ENCODE measurements around the gene SMARCD2.

SMARCD2 gene

DNA sequence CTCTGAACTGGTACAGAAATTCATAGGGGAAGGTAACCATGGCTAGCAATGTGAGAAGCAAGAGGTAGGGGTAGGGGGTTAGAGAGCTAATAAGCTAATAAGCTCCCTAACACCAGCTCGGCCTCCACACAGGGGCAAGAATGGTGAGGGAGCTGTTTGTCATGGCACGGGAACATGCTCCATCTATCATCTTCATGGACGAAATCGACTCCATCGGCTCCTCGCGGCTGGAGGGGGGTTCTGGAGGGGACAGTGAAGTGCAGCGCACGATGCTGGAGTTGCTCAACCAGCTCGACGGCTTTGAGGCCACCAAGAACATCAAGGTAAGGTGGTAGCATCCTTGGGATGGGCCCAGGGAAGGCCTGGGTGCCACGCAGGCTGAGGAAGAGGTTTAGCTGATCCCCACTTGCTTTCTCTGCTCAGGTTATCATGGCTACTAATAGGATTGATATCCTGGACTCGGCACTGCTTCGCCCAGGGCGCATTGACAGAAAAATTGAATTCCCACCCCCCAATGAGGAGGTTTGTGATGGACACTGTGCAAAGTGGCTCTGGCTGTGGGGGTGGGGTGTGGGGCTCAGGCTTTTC is 11.5 kb downstream of the SMARCD2 start:
- H3K27me3 ChIP-seq (ENCODE audit: control insufficient read depth in 1 of 2, insufficient read depth in 2 of 2, low read length in 2 of 2) = no peaks in the 10 kb centered on the region
- H3K9me3 ChIP-seq (ENCODE audit: control insufficient read depth in 2 of 2, low read length in 2 of 2) = no peaks in the 10 kb centered on the region
- H3K27ac ChIP-seq (ENCODE audit: low read length) = no peak overlapping the region
- H3K4me3 ChIP-seq (ENCODE audit: low read length in 2 of 2) = no peak overlapping the region
- peaks cover 56 to 67% of the 10 kb centered on the region in 2 donors for H3K36me3 ChIP-seq (ENCODE audit: control insufficient read depth in 2 of 2, insufficient read depth in 2 of 2, low read length in 2 of 2)
- peaks cover 28% of the 10 kb centered on the region for H3K4me1 ChIP-seq (ENCODE audit: control insufficient read depth, insufficient read depth, low read length)
- no peak overlapping the region for H3K9ac ChIP-seq (ENCODE audit: low read length in 2 of 2)

DNA sequence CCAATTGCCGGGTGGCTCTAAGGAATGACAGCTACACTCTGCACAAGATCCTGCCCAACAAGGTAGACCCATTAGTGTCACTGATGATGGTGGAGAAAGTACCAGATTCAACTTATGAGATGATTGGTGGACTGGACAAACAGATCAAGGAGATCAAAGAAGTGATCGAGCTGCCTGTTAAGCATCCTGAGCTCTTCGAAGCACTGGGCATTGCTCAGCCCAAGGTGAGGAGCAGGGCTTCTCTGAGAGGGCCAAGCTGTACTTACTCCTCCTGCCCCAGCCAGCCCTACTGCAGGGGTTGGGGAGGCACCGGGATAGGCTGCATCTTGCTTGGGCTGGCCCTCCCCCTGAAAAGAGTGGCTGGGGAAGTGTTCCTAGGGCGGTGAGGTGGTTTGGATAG is 12.2 kb downstream of the SMARCD2 start:
- H3K27me3 ChIP-seq (ENCODE audit: control insufficient read depth in 1 of 2, insufficient read depth in 2 of 2, low read length in 2 of 2) = no peaks in the 10 kb centered on the region
- H3K4me1 ChIP-seq (ENCODE audit: control insufficient read depth, insufficient read depth, low read length) = peaks cover 36% of the 10 kb centered on the region
- H3K9ac ChIP-seq (ENCODE audit: low read length in 2 of 2) = no peak overlapping the region
- H3K36me3 ChIP-seq (ENCODE audit: control insufficient read depth in 2 of 2, insufficient read depth in 2 of 2, low read length in 2 of 2) = peaks cover 62 to 64% of the 10 kb centered on the region in 2 donors
- no peaks in the 10 kb centered on the region for H3K9me3 ChIP-seq (ENCODE audit: control insufficient read depth in 2 of 2, low read length in 2 of 2)
- H3K4me3 ChIP-seq (ENCODE audit: low read length in 2 of 2) = no peak overlapping the region
- peak overlapping the region; percentile 1 for H3K27ac ChIP-seq (ENCODE audit: low read length)

DNA sequence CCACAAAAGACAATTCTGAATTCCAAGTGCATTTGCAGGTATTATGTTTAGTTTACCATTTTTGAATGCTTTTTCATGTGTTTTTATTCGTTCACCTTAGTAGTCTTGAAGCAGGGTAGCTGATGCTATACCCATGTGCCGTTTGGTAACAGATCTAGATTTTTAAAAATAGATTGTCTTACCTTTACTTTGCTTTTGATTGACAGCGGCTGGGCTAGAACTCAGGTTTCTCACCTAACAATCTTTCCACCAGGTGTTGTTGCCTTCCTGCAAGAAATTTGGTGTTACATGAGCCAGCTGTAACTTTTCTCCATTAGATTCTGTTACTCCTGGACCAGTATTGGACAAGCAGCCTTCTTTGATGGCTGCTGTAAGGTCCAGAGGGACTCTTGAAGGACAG is 13.5 kb downstream of the SMARCD2 start:
- no peak overlapping the region for H3K4me3 ChIP-seq (ENCODE audit: low read length in 2 of 2)
- peaks cover 65 to 66% of the 10 kb centered on the region in 2 donors for H3K36me3 ChIP-seq (ENCODE audit: control insufficient read depth in 2 of 2, insufficient read depth in 2 of 2, low read length in 2 of 2)
- no peak overlapping the region for H3K9ac ChIP-seq (ENCODE audit: low read length in 2 of 2)
- peak overlapping the region; percentile 87 for H3K27ac ChIP-seq (ENCODE audit: low read length)
- peaks cover 30% of the 10 kb centered on the region for H3K4me1 ChIP-seq (ENCODE audit: control insufficient read depth, insufficient read depth, low read length)
- no peaks in the 10 kb centered on the region for H3K27me3 ChIP-seq (ENCODE audit: control insufficient read depth in 1 of 2, insufficient read depth in 2 of 2, low read length in 2 of 2)
- no peaks in the 10 kb centered on the region for H3K9me3 ChIP-seq (ENCODE audit: control insufficient read depth in 2 of 2, low read length in 2 of 2)

DNA sequence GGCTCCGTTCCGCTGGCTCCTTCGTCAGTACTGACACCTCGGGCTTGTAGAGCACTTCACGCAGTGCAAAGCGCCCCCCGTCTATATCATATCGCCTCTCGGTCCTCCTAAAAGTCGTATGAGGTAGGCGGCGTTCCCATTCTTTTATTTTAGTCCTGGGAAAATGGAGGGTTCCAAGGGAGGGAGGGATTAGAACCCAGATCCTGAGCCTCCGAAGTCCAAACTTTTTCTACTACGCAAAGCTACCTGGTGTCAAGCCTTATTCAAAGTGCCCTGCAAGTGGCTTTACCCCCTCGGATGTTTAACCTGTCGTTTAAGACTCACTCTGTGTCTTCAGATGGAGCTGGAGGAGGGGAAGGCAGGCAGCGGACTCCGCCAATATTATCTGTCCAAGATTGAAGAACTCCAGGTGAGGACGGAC is 14.7 kb downstream of the SMARCD2 start:
- Histone ChIP-seq H3K4me3 (ENCODE audit: low read length in 2 of 2) (peak overlapping the region; percentile 85 to 96), H3K27me3 (ENCODE audit: control insufficient read depth in 1 of 2, insufficient read depth in 2 of 2, low read length in 2 of 2) (no peaks in the 10 kb centered on the region), H3K9ac (ENCODE audit: low read length in 2 of 2) (peak overlapping the region; percentile 82 to 86), H3K27ac (ENCODE audit: low read length) (peak overlapping the region; percentile 87), H3K4me1 (ENCODE audit: control insufficient read depth, insufficient read depth, low read length) (peaks cover 30% of the 10 kb centered on the region), H3K9me3 (ENCODE audit: control insufficient read depth in 2 of 2, low read length in 2 of 2) (no peaks in the 10 kb centered on the region), H3K36me3 (ENCODE audit: control insufficient read depth in 2 of 2, insufficient read depth in 2 of 2, low read length in 2 of 2) (peaks cover 63 to 64% of the 10 kb centered on the region in 2 donors)

DNA sequence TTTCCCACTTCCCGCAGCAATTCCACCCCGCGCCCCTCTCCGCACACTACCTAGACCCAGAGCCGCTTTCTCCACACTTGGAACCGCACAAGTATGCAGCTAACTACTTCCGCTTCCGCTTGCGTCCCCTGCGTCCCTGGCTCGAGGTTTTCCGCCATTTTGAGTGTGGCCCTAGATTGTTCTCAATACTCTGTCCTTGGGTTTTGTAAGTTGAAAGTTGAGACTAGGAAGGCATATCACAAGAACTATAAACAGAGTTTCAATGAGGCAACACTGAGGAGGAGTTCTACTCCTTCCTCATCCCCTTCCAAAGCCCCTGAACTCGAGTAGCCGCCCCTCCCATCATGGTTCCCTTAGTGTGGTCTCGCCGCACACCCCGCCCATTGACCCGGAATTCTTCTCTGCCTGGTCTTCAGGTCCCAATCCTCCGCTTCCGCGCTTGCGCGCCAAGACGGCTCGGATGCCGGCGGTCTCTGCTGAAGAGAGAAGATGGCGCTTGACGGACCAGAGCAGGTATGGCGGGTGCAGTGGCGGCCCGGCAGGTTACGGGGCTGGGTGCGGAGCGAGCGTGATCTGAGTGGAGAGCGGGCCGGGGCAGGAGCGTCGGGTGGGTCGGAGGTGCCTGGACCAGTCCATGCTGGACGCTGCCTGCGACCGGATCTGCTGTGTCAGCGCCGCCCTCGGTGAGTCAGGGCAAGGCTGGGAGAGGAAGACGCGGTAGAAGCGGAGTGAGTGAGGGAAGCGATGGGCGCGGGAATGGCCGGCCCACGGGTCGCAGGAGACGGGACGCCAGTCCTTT is 15.3 kb downstream of the SMARCD2 start, which contains the start of the genes FTSJ3 and PSMC5:
FTSJ3 (minus strand) TSS at position 662 of the 799 bp plus-strand sequence. CDS start 761 bp downstream, outside the sequence.
PSMC5 (plus strand) TSS at position 430 of the 799 bp plus-strand sequence; CDS start at position 490, 60 bp downstream.
- H3K4me1 ChIP-seq (ENCODE audit: control insufficient read depth, insufficient read depth, low read length) = peaks cover 30% of the 10 kb centered on the region
- no peaks in the 10 kb centered on the region for H3K27me3 ChIP-seq (ENCODE audit: control insufficient read depth in 1 of 2, insufficient read depth in 2 of 2, low read length in 2 of 2)
- H3K9ac ChIP-seq (ENCODE audit: low read length in 2 of 2) = peak within 1 kb of the TSS; percentile 82 to 86
- H3K4me3 ChIP-seq (ENCODE audit: low read length in 2 of 2) = peak within 1 kb of the TSS; percentile 85 to 96
- no peaks in the 10 kb centered on the region for H3K9me3 ChIP-seq (ENCODE audit: control insufficient read depth in 2 of 2, low read length in 2 of 2)
- H3K36me3 ChIP-seq (ENCODE audit: control insufficient read depth in 2 of 2, insufficient read depth in 2 of 2, low read length in 2 of 2) = peaks cover 63 to 64% of the 10 kb centered on the region in 2 donors
- H3K27ac ChIP-seq (ENCODE audit: low read length) = peak within 1 kb of the TSS; percentile 87

DNA sequence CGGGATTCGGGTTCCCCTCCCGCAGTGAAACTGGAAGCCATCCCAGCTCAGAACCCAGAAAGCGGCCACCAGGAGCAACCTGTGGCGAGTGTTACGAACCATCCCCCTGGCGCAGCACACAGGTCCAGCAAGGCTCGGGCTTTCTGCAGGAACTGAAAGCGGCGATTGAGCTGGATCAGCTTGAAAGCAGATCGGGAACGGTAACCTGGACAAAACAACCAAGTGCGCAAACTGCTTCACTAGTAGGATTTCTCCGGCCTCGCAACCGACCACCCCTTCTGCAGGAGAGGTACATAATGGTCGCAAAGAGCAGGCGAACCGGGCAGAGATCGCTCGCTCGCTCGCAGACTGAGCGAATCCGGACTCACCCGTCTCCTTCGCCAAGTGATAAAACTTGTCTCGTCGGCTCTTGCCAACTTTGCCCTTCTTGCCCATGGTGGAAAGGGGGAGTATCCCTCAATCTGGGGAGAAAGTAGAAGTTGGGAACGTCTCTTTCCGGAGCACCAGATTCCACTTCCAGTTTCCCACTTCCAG is 15.9 kb downstream of the SMARCD2 start:
- Histone ChIP-seq H3K9ac (ENCODE audit: low read length in 2 of 2) (peak overlapping the region; percentile 82 to 86), H3K9me3 (ENCODE audit: control insufficient read depth in 2 of 2, low read length in 2 of 2) (no peaks in the 10 kb centered on the region), H3K36me3 (ENCODE audit: control insufficient read depth in 2 of 2, insufficient read depth in 2 of 2, low read length in 2 of 2) (peaks cover 63 to 64% of the 10 kb centered on the region in 2 donors), H3K4me1 (ENCODE audit: control insufficient read depth, insufficient read depth, low read length) (peaks cover 30% of the 10 kb centered on the region), H3K27me3 (ENCODE audit: control insufficient read depth in 1 of 2, insufficient read depth in 2 of 2, low read length in 2 of 2) (no peaks in the 10 kb centered on the region), H3K27ac (ENCODE audit: low read length) (peak overlapping the region; percentile 87), H3K4me3 (ENCODE audit: low read length in 2 of 2) (peak overlapping the region; percentile 85 to 96)

DNA sequence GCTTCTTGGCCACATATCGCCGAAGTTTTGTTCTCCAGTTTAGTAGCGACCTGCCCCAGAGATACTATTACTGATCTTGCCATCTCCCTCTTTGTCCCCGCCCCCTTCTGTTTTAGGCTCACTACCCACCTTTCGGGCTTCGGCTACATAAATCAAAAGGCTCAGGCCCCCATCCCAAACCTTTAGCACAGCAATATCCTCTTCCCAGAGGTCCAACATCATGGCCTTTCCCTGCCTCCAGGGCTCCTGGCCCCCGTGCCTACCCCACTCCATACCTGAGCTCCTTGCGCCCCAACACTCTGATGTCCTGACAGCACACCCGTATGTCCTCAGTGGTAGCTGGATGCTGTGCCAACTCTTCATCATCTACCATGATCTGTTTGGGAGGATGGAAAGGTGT is 18.1 kb downstream of the SMARCD2 start:
- no peak overlapping the region for H3K4me3 ChIP-seq (ENCODE audit: low read length in 2 of 2)
- H3K27me3 ChIP-seq (ENCODE audit: control insufficient read depth in 1 of 2, insufficient read depth in 2 of 2, low read length in 2 of 2) = no peaks in the 10 kb centered on the region
- H3K4me1 ChIP-seq (ENCODE audit: control insufficient read depth, insufficient read depth, low read length) = peaks cover 29% of the 10 kb centered on the region
- no peaks in the 10 kb centered on the region for H3K9me3 ChIP-seq (ENCODE audit: control insufficient read depth in 2 of 2, low read length in 2 of 2)
- peak overlapping the region; percentile 18 for H3K27ac ChIP-seq (ENCODE audit: low read length)
- no peak overlapping the region for H3K9ac ChIP-seq (ENCODE audit: low read length in 2 of 2)
- peaks cover 53 to 57% of the 10 kb centered on the region in 2 donors for H3K36me3 ChIP-seq (ENCODE audit: control insufficient read depth in 2 of 2, insufficient read depth in 2 of 2, low read length in 2 of 2)

DNA sequence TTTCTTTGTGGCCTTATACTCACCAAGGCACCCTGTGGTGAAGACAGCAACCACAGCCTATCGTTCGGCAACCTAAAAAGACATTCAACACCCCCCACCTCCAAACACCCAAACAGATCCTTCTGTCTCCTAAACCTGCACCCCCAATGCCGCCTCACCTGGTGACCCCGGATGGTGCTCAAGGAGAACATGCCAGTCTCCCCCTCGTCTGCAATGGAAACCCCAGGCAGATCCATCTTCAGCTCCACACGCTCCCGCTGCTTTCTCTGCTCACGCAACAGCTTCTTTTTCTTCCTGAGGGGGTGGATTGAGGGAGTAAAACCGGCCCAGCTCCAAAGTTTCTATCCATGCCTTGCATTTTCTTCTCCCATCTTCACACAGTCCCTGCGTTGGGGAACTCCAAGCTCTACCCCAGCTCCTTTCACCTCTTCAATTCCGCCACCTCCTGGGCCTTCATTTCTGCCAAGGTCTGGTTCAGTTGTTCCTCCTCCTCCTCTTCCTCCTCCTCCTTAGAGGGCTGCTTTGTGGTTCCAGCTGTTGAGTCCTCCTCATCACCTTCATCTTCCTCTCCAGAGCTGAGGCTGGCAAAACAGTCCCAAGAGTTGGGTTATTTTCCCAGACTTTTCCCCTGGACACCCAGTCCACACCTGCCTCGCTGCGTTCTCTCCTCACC is 18.7 kb downstream of the SMARCD2 start:
- Histone ChIP-seq H3K4me3 (ENCODE audit: low read length in 2 of 2) (no peak overlapping the region), H3K9ac (ENCODE audit: low read length in 2 of 2) (no peak overlapping the region), H3K4me1 (ENCODE audit: control insufficient read depth, insufficient read depth, low read length) (peaks cover 26% of the 10 kb centered on the region), H3K9me3 (ENCODE audit: control insufficient read depth in 2 of 2, low read length in 2 of 2) (no peaks in the 10 kb centered on the region), H3K27me3 (ENCODE audit: control insufficient read depth in 1 of 2, insufficient read depth in 2 of 2, low read length in 2 of 2) (no peaks in the 10 kb centered on the region), H3K36me3 (ENCODE audit: control insufficient read depth in 2 of 2, insufficient read depth in 2 of 2, low read length in 2 of 2) (peaks cover 54 to 57% of the 10 kb centered on the region in 2 donors), H3K27ac (ENCODE audit: low read length) (no peak overlapping the region)

DNA sequence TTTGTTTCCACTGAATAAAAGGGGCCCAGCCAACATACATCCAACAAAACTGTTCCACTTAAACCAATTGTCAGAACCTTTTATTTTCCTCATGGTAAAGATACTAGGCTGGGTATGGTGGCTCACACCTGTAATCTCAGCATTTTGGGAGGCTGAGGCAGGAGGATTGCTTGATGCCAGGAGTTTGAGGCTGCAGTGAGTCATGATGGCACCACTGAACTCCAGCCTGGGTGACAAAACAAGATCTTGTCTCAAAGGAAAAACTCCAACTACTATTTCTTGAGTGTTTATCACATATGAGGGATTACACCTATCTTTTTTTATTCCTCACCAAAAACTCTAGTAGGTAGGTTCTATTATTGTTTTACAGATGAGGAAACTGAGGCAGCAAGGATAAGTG is 19.9 kb downstream of the SMARCD2 start:
- Histone ChIP-seq H3K4me1 (ENCODE audit: control insufficient read depth, insufficient read depth, low read length) (peaks cover 16% of the 10 kb centered on the region), H3K4me3 (ENCODE audit: low read length in 2 of 2) (no peak overlapping the region), H3K9ac (ENCODE audit: low read length in 2 of 2) (no peak overlapping the region), H3K36me3 (ENCODE audit: control insufficient read depth in 2 of 2, insufficient read depth in 2 of 2, low read length in 2 of 2) (peaks cover 62 to 69% of the 10 kb centered on the region in 2 donors), H3K27me3 (ENCODE audit: control insufficient read depth in 1 of 2, insufficient read depth in 2 of 2, low read length in 2 of 2) (no peaks in the 10 kb centered on the region), H3K9me3 (ENCODE audit: control insufficient read depth in 2 of 2, low read length in 2 of 2) (no peaks in the 10 kb centered on the region), H3K27ac (ENCODE audit: low read length) (no peak overlapping the region)

DNA sequence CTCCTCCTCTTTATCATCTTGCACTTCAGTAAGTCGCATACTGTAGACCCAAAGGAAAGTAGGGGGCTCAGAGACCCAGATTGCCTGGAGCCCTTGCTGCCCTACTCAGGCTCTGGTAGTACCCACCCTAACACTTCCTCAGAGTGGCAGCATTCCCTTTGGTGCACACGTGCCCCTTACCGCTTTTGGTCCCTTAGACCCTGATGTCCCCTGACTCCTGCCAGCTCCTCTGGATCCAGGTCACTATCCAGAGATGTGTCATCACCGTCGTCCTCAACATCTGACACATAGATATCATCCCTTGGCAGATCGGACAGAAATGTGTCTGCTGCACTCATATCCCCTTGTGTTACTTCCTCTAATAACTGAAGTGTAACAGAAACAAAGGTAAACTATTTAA is 20.7 kb downstream of the SMARCD2 start:
- Histone ChIP-seq H3K36me3 (ENCODE audit: control insufficient read depth in 2 of 2, insufficient read depth in 2 of 2, low read length in 2 of 2) (peaks cover 69 to 73% of the 10 kb centered on the region in 2 donors), H3K27me3 (ENCODE audit: control insufficient read depth in 1 of 2, insufficient read depth in 2 of 2, low read length in 2 of 2) (no peaks in the 10 kb centered on the region), H3K9me3 (ENCODE audit: control insufficient read depth in 2 of 2, low read length in 2 of 2) (no peaks in the 10 kb centered on the region), H3K27ac (ENCODE audit: low read length) (no peak overlapping the region), H3K4me3 (ENCODE audit: low read length in 2 of 2) (no peak overlapping the region), H3K9ac (ENCODE audit: low read length in 2 of 2) (no peak overlapping the region), H3K4me1 (ENCODE audit: control insufficient read depth, insufficient read depth, low read length) (peaks cover 15% of the 10 kb centered on the region)

Data from stomach smooth muscle (tissue), 2 donors.